GM19238 (cell line): ENCODE data around the gene PLCH2.

Source experiments
- DNase-seq: peaks from one replicate; pipeline ENCODE4 v3.0.0; 2011; ENCODE audit warnings: low spot score; ENCODE audit not compliant: insufficient read length

PLCH2 gene

GRCh38 chr1:2459757-2460156 lies 16.3 kb upstream of the PLCH2 start:
- DNase-seq, result no peak

GRCh38 chr1:2460203-2460602 lies 15.9 kb upstream of the PLCH2 start:
- DNase-seq, result no peak

- no peak for DNase-seq
These were observed 14.9 kb upstream of the PLCH2 start for GRCh38 chr1:2460996-2461751.

GRCh38 chr1:2462819-2463218 lies 13.3 kb upstream of the PLCH2 start:
- no peak for DNase-seq

GRCh38 chr1:2463396-2463795 lies 12.7 kb upstream of the PLCH2 start:
- no peak for DNase-seq

GRCh38 chr1:2465371-2466269 lies 10.5 kb upstream of the PLCH2 start:
- DNase-seq, result no peak

GRCh38 chr1:2466270-2466665 lies 9.8 kb upstream of the PLCH2 start:
- no peak for DNase-seq

- DNase-seq, result no peak
These were observed 9.0 kb upstream of the PLCH2 start for GRCh38 chr1:2466958-2467554.

- DNase-seq, result no peak
These were observed 8.0 kb upstream of the PLCH2 start for GRCh38 chr1:2468041-2468472.

GRCh38 chr1:2468540-2468939 lies 7.5 kb upstream of the PLCH2 start:
- no peak for DNase-seq

GRCh38 chr1:2469103-2469940 lies 6.8 kb upstream of the PLCH2 start:
- no peak for DNase-seq

GRCh38 chr1:2470290-2471158 lies 5.6 kb upstream of the PLCH2 start:
- DNase-seq, result no peak

- no peak for DNase-seq
These were observed 5.0 kb upstream of the PLCH2 start for GRCh38 chr1:2471159-2471471.

GRCh38 chr1:2471587-2472001 lies 4.5 kb upstream of the PLCH2 start:
- DNase-seq, result no peak

GRCh38 chr1:2472109-2472508 lies 4.0 kb upstream of the PLCH2 start:
- no peak for DNase-seq

- no peak for DNase-seq
These were observed 3.4 kb upstream of the PLCH2 start for GRCh38 chr1:2472561-2473177.

GRCh38 chr1:2473198-2473597 lies 2.9 kb upstream of the PLCH2 start:
- DNase-seq, result no peak

- DNase-seq, result no peak
These were observed 1.8 kb upstream of the PLCH2 start for GRCh38 chr1:2474104-2474844.

- no peak for DNase-seq
These were observed 1.1 kb upstream of the PLCH2 start for GRCh38 chr1:2474933-2475371.
